Urothelium cell line (cell line): ENCODE data around the gene ANO4.
"Not testable (repeated sequence)": the region's sequence is repeated elsewhere in the genome, so short reads cannot be mapped to it uniquely, and the experiment has no call there.

ENCODE experiments used
- DNase-seq: peaks from one replicate; pipeline ENCODE4 v3.0.0; 2011; ENCODE audit warnings: low spot score, mixed read lengths
- FAIRE-seq: peaks from 2 replicates; lab custom pipeline; 2011; peaks lifted over from hg19 to GRCh38; lab: Jason Lieb, UNC

ANO4 gene

DNA sequence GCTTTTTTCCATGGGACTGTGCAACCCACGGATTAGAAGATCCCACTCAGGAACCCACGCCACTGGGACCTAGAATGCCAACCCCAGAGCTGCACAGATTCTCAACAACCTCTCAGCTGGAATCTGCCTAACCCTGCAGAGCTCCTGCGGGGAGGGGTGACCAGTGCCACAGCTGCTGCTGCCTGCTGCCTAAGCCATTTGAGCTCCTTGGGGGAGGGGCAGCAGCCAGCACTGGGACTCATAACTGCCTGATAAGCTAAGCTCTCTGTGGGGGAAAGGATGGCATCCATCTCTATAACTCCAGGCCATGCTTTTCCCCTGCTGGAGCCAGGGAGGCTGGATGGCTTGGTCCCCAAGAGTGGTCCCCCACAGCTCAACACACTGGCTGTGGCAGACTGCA is 232.6 kb downstream of the ANO4 start:
- DNase-seq (no peak), FAIRE-seq (no peak)

- no peak for DNase-seq
- no peak for FAIRE-seq
Measured at GRCh38 chr12:101027816-101028215, 233.2 kb downstream of the ANO4 start.

- DNase-seq = no peak
- no peak for FAIRE-seq
Measured at GRCh38 chr12:101038289-101038871, 243.8 kb downstream of the ANO4 start.

DNA sequence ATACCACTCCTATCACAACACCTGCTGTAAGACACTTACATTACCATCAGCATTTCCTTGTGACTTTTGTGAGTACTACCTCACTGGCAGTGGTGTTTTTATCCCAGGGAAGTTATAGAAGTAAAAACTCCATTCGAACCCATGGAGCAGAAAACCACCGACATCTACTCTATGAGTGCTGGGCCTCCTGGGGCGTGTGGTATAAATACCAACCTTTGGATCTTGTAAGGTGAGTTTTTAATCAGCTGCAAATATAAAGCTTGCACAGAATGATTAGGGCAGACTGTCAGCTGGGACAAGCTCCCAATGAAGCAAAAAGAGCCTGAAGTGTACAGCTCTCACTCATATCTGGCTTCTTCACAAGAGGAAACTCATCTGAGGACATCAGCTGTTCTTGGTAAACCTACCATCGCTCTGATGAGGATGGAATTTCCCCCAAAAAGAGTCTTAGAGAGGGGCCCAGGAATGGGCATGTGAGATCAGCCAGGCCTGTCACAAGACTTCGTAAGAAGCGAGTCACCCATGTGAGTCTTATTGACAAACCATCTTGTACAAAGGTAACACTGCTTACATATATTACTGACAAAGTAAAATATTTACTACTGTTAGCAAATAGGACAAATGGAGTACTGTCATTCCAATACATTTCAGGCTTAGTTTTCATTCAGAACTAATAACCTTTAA is 245.4 kb downstream of the ANO4 start:
- no peak for FAIRE-seq
- DNase-seq = no peak

DNA sequence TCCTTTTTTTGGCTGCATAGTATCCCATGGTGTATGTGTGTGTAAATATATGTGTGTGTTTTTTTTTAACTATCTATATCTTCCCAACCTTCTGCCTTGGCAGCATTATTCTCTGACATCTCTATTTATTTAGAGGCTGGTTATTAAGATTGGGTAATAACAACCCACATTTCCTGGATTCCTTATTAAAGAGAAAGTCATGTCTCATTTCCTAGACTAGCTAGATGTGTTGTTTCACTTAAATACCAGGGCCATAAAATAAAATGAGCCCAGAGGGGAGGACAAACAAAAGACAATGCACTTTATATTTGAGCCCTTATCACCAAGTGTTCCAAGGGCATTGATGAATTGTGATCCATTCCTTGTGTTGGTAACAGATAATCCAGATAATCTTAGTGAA is 246.4 kb downstream of the ANO4 start:
- FAIRE-seq (no peak), DNase-seq (no peak)

- FAIRE-seq (no peak), DNase-seq (no peak)
Measured at GRCh38 chr12:101042211-101042610, 247.6 kb downstream of the ANO4 start.

GRCh38 chr12:101044512-101045059 is 250.0 kb downstream of the ANO4 start:
- FAIRE-seq (no peak), DNase-seq (no peak)

DNA sequence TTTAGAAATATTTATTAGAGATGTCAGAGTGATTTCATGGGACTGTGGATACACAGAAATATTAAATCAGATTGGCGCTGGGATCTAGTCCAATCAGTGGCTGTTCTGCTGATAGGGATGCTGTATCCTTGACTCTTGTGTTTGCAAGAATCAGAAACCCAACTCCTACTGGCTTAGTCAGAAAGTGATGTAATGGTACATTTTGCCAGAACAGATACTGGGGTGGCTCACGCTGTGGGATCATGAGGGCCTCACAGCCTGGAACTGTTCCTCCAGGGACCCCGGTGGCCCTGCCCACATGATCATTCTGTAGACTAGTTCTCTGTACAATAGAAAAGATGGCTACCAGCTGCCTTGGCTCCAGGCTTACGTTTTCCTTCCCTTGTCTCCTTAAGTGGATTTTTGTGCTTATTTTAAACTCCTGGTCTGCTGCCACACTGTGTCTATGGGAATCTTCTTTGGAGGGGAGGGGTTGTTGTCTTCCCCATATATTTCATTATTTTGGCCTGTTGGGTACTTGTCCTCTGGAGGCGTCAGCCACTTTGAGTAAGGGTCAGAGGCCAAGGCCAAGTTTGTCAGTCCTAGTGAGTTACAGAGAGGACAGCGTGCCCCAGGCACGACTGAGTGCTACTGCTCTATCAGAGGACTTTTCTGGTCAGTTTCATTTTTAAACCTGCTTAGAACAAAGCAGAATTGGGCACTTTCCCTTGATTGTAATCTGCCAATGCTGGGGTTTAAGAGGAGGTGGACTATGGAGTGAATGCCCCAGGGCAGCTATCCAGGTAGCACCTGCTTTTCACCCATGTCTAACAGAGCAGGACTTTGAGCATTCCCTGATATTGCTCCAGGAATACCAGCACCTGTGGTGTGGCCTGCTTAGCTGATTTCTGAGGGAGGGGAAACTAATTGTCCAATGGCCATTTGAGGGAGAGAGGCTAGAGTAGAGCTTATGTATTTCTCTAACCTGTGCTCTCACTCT is 251.2 kb downstream of the ANO4 start:
- no peak for DNase-seq
- no peak for FAIRE-seq

DNA sequence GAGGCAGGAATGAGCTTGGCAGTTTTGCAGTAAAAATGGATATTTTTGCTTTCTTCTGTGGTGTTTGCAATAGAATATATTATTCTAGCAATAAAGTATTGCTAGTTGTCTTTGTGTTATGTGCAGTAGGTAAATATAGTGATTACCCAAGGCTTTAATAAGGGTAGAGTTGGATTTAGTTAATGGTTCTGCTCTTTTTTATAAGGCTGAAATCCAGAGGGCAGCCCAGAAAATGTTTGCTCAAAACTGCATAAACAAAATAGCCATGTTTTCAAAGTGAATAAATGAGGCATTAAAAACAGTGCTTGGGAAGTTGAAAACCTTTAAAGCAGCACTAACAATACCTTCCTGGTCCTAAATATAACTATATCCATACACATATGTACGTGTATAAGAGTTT is 253.1 kb downstream of the ANO4 start:
- DNase-seq (no peak), FAIRE-seq (no peak)

GRCh38 chr12:101050631-101051030 is 256.1 kb downstream of the ANO4 start:
- FAIRE-seq (no peak), DNase-seq (no peak)

DNA sequence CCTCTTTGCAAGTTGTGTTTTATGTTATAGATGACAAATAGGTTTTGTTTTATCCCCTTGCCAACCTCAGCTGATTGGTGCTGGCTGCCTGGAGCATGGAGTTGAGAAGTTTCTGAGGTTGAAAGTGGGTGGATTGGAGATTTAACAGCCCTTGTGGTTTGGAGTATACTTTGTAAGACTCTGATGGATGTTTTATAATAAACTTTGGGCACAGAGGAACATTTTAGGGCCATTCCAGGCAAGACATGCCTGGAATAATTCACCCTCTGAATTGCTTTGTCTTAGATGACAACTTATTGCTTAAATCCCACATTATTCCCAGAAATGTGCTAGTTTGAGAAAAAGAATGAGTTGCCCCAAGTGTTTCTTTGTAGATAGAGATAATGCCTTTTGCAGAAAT is 256.6 kb downstream of the ANO4 start:
- FAIRE-seq (no peak), DNase-seq (no peak)

GRCh38 chr12:101051901-101052550 is 257.4 kb downstream of the ANO4 start:
- peak; percentile 73 for DNase-seq
- FAIRE-seq = no peak

DNA sequence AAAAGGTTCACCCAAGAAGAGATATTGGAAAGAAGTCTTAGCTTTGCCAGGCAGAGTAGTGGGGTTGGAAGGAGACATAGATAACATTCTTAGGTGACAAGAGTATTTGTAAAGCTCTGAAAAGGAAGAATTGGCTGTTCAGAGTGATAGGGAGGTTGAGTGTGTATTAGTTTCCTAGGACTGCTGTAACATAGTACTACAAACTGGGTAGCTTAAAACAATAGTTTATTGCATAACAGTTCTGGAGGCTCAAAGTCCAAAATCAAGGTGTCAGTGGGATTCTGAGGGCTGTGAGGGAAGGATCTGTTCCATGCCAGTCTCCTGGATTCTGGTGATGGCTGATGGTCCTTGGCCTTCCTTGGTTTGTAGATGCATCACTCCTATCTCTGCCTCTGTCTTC is 258.6 kb downstream of the ANO4 start:
- DNase-seq (no peak), FAIRE-seq (no peak)

GRCh38 chr12:101055940-101056339 is 261.4 kb downstream of the ANO4 start:
- DNase-seq = no peak
- no peak for FAIRE-seq

GRCh38 chr12:101062508-101062907 is 267.9 kb downstream of the ANO4 start:
- not testable (repeated sequence) for DNase-seq, FAIRE-seq

- FAIRE-seq = no peak
- DNase-seq = no peak
Measured at GRCh38 chr12:101064721-101065120, 270.1 kb downstream of the ANO4 start.

DNA sequence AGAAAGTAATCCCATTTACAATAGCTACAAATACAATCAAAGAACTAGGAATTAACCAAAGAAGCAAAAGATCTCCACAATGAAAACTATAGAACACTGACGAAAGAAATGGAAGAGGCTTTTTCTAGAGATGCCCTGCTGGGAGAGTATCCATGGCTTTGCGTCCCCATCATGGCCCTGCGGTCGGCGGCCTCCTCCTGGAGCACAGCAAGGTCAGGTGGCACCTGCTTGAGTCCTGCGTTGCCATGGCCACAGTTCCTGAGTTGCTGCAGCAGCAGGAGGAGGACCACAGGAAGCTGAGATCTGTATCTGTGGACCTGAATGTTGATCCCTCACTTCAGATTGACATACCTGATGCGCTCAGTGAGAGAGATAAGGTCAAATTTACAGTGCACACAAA is 271.9 kb downstream of the ANO4 start:
- FAIRE-seq = no peak
- DNase-seq = no peak

DNA sequence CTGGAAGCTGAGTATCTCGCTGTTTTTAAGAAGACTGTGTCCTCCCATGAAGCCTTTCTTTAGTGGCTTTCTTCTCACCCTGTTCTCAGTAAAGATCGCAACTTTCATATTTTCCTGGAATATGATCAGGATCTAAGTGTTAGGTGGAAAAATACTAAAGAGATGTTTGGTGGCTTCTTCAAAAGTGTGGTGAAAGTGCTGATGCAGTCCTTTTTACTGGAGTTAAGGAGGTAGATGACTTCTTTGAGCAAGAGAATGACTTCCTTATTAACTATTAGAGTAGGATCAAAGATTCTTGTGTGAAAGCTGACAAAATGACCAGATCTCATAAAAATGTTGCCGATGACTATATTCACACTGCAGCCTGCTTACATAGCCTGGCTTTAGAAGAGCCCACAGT is 273.8 kb downstream of the ANO4 start:
- DNase-seq (no peak), FAIRE-seq (no peak)

GRCh38 chr12:101068836-101069235 is 274.3 kb downstream of the ANO4 start:
- no peak for DNase-seq
- no peak for FAIRE-seq

DNA sequence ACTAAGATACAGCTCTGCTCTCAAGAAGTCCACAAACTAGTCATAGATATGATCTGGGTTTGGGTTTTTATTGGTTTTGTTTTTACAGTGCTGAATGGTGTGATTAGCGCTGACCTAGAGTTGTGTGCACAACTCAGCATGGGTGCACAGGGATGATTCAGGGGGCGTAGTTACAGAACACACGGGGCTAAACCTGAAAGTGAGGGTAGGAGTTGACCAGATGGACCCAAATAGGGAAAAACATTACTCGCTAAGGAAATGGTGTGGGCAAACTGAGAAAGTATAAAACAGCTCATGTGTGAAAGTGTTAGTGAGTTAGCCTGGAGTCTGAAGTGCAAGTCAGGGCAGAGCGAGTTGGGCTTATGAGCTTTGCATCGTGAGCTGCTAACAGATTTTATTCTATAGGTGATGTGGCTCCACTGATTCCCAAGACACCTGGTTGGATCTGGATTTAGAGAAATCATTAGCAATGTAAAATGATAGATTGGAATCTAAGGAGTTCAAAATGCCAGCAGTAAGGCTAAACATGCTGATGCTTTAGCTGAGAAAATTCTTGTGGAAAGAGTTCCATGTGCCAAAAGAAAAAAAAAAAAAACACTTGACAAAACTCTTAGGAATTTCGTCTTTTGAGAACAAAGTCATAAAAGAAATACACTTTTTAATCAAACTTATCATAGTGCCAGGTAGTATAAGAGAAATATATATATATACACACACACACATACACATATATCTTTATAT is 280.5 kb downstream of the ANO4 start:
- DNase-seq (no peak), FAIRE-seq (no peak)
